DND-41 (cell line): ENCODE results near the gene SH3RF3.
A peak's percentile ranks its signal among the peaks of the same experiment; 100 is the strongest.

Source experiments
- ATAC-seq: fragments of 200-7000 bp; cut with Tn5 transposase; 3 replicates; pipeline ENCODE4 v1.9.1; 2021; ENCODE audit warnings: low read depth; ENCODE audit not compliant: insufficient read depth
- DNase-seq: peaks from one replicate; pipeline ENCODE4 v3.0.0-alpha.2; 2020
- H2AFZ ChIP-seq: 2 replicates; pipeline ENCODE4 v1.6.0; 2012; ENCODE audit warnings: low read depth, low read length
- H3K27ac ChIP-seq: 2 replicates; pipeline ENCODE4 v1.5.1; 2012; ENCODE audit warnings: low read length, inconsistent platforms
- H3K27me3 ChIP-seq: fragments of 200-600 bp; sonication (generic); 2 replicates; pipeline ENCODE4 v1.6.0; 2012; ENCODE audit warnings: low read length, mild to moderate bottlenecking, inconsistent platforms; ENCODE audit not compliant: insufficient read depth, poor library complexity
- H3K36me3 ChIP-seq: 2 replicates; pipeline ENCODE4 v1.5.1; 2012; ENCODE audit warnings: low read length, inconsistent platforms; ENCODE audit not compliant: insufficient read depth
- H3K4me1 ChIP-seq: 2 replicates; pipeline ENCODE4 v1.5.1; 2012; ENCODE audit warnings: mild to moderate bottlenecking, low read length; ENCODE audit not compliant: insufficient read depth
- H3K4me2 ChIP-seq: 2 replicates; pipeline ENCODE4 v1.6.0; 2012; ENCODE audit warnings: mild to moderate bottlenecking, moderate library complexity, low read length, inconsistent platforms; ENCODE audit not compliant: insufficient read depth
- H3K4me3 ChIP-seq, 2 experiments: fragments of 200-600 bp in 1 of 2; shearing (Covaris generic) in 1 of 2; 2 replicates each; pipeline ENCODE4 v1.5.1; 2012 to 2016; ENCODE audit warnings: inconsistent platforms in 2 of 2, low read length in 2 of 2, mild to moderate bottlenecking in 2 of 2, low read depth in 1 of 2, moderate library complexity in 1 of 2
- H3K79me2 ChIP-seq: 2 replicates; pipeline ENCODE4 v1.6.0; 2012; ENCODE audit warnings: low read length, inconsistent platforms; ENCODE audit not compliant: insufficient read depth
- H3K9ac ChIP-seq: 2 replicates; pipeline ENCODE4 v1.6.0; 2012; ENCODE audit warnings: low read depth, mild to moderate bottlenecking, inconsistent platforms, low read length, moderate library complexity
- H3K9me3 ChIP-seq: 2 replicates; pipeline ENCODE4 v1.5.1; 2012; ENCODE audit warnings: low read length, moderate library complexity, mild to moderate bottlenecking, inconsistent platforms; ENCODE audit not compliant: insufficient read depth, severe bottlenecking
- H4K20me1 ChIP-seq: 2 replicates; pipeline ENCODE4 v1.6.0; 2012; ENCODE audit warnings: low read length; ENCODE audit not compliant: insufficient read depth
- CTCF ChIP-seq: IDR thresholded peaks from 2 replicates; pipeline ENCODE4 v1.5.1; 2012; ENCODE audit warnings: borderline replicate concordance, low read length, moderate library complexity, mild to moderate bottlenecking; ENCODE audit not compliant: poor library complexity, severe bottlenecking; ENCODE audit errors: extremely low read depth
- EZH2 ChIP-seq: IDR thresholded peaks from 3 replicates; pipeline ENCODE4 v1.6.1; 2012; ENCODE audit warnings: borderline replicate concordance, low read depth, mild to moderate bottlenecking, moderate library complexity, low read length, inconsistent platforms; ENCODE audit not compliant: severe bottlenecking

The SH3RF3 gene

GRCh38 chr2:109138449-109138848 lies 9.4 kb downstream of the SH3RF3 start:
- H3K9ac ChIP-seq = no peak overlapping the region
- H3K27ac ChIP-seq = no peak overlapping the region
- no peaks in the 10 kb centered on the region for H3K36me3 ChIP-seq
- no peak overlapping the region for H3K4me2 ChIP-seq
- no peak overlapping the region for H2AFZ ChIP-seq
- no peaks in the 10 kb centered on the region for H3K9me3 ChIP-seq
- DNase-seq = no peak
- H4K20me1 ChIP-seq = peaks cover 3% of the 10 kb centered on the region; the same call in 1 of the 2 replicates
- TF ChIP-seq CTCF = no peak
- TF ChIP-seq EZH2 = no peak
- no peaks in the 10 kb centered on the region for H3K4me1 ChIP-seq
- no peak overlapping the region for H3K4me3 ChIP-seq
- H3K79me2 ChIP-seq = no peaks in the 10 kb centered on the region
- peak; percentile 76 for ATAC-seq
- peaks cover 29% of the 10 kb centered on the region for H3K27me3 ChIP-seq

GRCh38 chr2:109139002-109139401 lies 10.0 kb downstream of the SH3RF3 start:
- no peak for TF ChIP-seq EZH2
- TF ChIP-seq CTCF = no peak
- no peak overlapping the region for H3K4me3 ChIP-seq
- peaks cover 23% of the 10 kb centered on the region for H3K27me3 ChIP-seq
- peaks cover 3% of the 10 kb centered on the region; the same call in 1 of the 2 replicates for H4K20me1 ChIP-seq
- ATAC-seq = no peak
- H3K4me1 ChIP-seq = no peaks in the 10 kb centered on the region
- no peak overlapping the region for H3K4me2 ChIP-seq
- DNase-seq = no peak
- H3K9me3 ChIP-seq = no peaks in the 10 kb centered on the region
- H3K27ac ChIP-seq = no peak overlapping the region
- H3K79me2 ChIP-seq = no peaks in the 10 kb centered on the region
- H2AFZ ChIP-seq = no peak overlapping the region
- H3K9ac ChIP-seq = no peak overlapping the region
- H3K36me3 ChIP-seq = no peaks in the 10 kb centered on the region

GRCh38 chr2:109139865-109140396 lies 10.9 kb downstream of the SH3RF3 start:
- ATAC-seq (no peak), DNase-seq (no peak)
- H3K27ac ChIP-seq = no peak overlapping the region
- H3K4me1 ChIP-seq = no peaks in the 10 kb centered on the region
- no peak overlapping the region for H3K9ac ChIP-seq
- TF ChIP-seq EZH2 = no peak
- no peak for TF ChIP-seq CTCF
- H3K4me2 ChIP-seq = no peak overlapping the region
- peaks cover 3% of the 10 kb centered on the region; the same call in 1 of the 2 replicates for H4K20me1 ChIP-seq
- no peak overlapping the region for H3K4me3 ChIP-seq
- H2AFZ ChIP-seq = no peak overlapping the region
- no peaks in the 10 kb centered on the region for H3K79me2 ChIP-seq
- H3K9me3 ChIP-seq = no peaks in the 10 kb centered on the region
- peaks cover 21% of the 10 kb centered on the region for H3K27me3 ChIP-seq
- H3K36me3 ChIP-seq = no peaks in the 10 kb centered on the region

- H3K4me2 ChIP-seq = no peak overlapping the region
- H2AFZ ChIP-seq = no peak overlapping the region
- DNase-seq (no peak), ATAC-seq (no peak)
- no peaks in the 10 kb centered on the region for H3K9me3 ChIP-seq
- H3K4me3 ChIP-seq = no peak overlapping the region
- no peak overlapping the region for H3K9ac ChIP-seq
- no peaks in the 10 kb centered on the region for H3K4me1 ChIP-seq
- no peak overlapping the region for H3K27ac ChIP-seq
- H3K27me3 ChIP-seq = peaks cover 15% of the 10 kb centered on the region
- peaks cover 3% of the 10 kb centered on the region; the same call in 1 of the 2 replicates for H4K20me1 ChIP-seq
- H3K36me3 ChIP-seq = no peaks in the 10 kb centered on the region
- TF ChIP-seq CTCF = no peak
- TF ChIP-seq EZH2 = no peak
- no peaks in the 10 kb centered on the region for H3K79me2 ChIP-seq
These were observed 12.1 kb downstream of the SH3RF3 start for GRCh38 chr2:109141006-109141600.
